Measurements from ENCODE around the gene ANGPTL4. TPM values are rescaled to one million over a fixed set of nuclear protein-coding genes. Genes with fewer than 3 reads are reported as not detected.
A peak's percentile ranks its signal among the peaks of the same experiment; 100 is the strongest.
"Not testable (repeated sequence)": the region's sequence is repeated elsewhere in the genome, so short reads cannot be mapped to it uniquely, and the experiment has no call there.

Gene ANGPTL4
- polyA plus RNA-seq, 4 donors: 1.9 to 4.9 (median 3.1) TPM

DNA sequence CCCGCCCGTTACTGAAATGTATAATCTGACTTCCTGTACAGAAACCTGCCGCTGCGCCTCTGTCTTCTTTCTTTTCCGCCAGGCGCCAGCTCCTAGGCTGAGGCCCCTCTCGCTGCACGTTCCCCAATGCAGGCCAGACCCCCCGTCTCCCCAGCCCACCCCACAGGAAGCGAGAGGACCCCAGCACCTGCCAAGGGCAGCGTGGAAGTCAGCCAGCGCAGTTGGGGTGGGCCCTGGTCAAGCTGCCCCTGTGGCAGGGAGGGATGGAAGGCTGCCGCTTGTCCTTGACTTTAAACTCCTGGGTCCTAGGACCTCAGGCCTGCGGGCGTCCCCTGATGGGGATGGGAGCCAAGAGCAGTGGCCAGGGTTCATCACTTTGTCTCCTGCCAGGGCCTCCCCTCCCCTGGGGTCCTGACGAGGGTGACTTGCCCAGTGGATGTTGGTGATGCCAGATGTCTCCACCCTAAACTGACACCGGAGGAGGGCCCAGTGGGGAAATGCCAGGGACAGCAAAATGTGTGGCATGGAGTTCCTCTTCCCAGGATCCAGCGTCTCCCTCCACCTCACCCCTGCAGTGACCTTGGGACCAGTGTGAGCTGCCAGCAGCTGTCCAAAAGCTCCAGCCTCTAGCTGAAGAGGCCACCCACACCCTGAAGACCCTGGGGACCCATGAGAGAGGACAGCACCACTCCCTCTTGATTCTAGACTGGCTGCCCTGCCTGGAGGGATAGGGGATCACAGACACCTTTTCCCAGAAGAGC lies 40.6 kb downstream of the ANGPTL4 start:
- no peak for DNase-seq (ENCODE audit: low read depth in 4 of 4, low spot score in 2 of 4)

GRCh38 chr19:8410718-8411117 lies 46.8 kb downstream of the ANGPTL4 start:
- DNase-seq (ENCODE audit: low read depth in 4 of 4, low spot score in 2 of 4): not testable (repeated sequence)

- peak; percentile 66 to 94 (median 86) for DNase-seq (ENCODE audit: low read depth in 4 of 4, low spot score in 2 of 4)
Measured at GRCh38 chr19:8412783-8413628, 49.1 kb downstream of the ANGPTL4 start, which contains the start of gene MARCHF2. Gene MARCHF2, plus strand, starts transcription at chr19:8413305. Its CDS starts 8,536 bp downstream, at chr19:8421841.

DNA sequence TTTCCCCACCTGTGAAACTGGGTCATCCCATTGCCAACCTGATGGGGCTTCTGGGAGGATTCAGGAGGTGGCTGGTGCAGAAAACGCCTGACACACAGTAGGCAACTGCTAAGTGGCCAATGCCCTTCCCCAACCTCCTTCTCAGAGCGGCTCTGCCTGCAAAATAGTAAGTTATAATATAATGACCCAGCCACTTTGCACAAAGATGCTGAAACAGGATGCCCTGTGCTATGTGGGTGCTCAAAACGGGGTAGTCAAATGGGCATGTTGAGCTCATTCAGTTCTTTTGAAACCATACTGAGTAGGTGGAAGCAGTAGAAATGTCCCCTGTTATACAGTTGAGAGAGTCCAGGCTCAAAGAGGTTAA lies 49.7 kb downstream of the ANGPTL4 start:
- no peak for DNase-seq (ENCODE audit: low read depth in 4 of 4, low spot score in 2 of 4)

DNA sequence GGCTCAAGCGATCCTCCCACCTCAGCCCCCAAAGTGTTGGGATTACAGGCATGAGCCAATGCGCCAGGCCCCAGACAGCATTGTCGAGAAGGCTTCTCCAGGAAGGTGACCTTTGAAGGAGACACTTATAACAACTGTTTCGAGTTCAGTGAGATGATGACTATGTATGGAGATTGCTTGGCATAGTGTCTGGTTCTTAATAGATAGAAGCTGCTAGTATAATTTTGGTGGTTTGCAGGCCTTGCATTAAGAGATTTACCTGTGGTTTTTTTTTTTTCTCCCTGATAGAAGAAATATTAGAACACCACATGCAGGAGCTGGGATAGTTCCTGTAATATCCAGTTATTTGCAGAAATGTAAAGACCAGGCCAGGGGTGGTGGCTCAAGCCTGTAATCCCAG lies 52.8 kb downstream of the ANGPTL4 start:
- no peak for DNase-seq (ENCODE audit: low read depth in 4 of 4, low spot score in 2 of 4)

DNA sequence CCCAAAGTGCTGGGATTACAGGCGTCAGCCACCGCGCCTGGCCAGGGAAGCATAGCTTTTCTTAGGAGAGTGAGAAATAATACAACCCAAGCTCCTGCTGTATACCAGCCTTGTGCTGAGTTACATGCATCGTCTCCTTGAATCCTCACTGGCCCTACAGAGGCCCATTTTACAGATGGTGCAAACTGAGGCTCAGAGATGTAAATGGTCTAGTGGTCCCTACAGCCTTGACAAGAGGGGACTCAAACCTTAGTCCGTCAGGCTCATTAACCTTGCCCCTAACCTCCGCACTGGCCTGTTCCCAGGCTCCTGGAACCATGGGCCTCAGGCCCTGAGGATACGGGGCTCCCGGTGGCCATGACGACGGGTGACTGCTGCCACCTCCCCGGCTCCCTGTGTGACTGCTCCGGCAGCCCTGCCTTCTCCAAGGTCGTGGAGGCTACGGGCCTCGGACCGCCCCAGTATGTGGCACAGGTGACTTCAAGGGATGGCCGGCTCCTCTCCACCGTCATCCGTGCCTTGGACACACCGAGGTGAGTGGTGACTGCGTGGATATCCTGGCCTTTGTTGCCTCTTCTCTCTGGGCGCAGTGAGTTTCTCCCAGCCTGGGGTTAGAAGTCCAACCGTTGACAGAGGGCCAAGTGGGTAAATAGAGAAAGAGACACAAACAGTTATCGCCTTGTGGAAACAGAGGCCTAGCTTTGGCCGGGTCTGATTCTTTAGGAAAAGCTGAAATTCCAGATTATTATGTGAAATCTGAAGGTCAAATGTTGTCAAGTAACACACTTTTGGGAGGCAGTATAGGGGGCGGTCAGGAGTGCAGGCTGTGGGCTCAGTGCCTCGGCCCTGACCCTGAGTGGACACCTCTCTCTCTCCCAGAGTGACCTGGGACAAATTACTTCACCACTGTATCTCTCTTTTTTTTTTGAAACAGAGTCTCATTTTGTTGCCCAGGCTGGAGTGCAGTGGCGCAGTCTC lies 57.8 kb downstream of the ANGPTL4 start:
- DNase-seq (ENCODE audit: low read depth in 4 of 4, low spot score in 2 of 4): no peak

GRCh38 chr19:8423817-8424223 lies 59.9 kb downstream of the ANGPTL4 start:
- no peak for DNase-seq (ENCODE audit: low read depth in 4 of 4, low spot score in 2 of 4)

Other genes with a start within 250 kb of the ANGPTL4 start
- 10 to 100 TPM; 28.0 to 50.5 (median 34.4) TPM for gene FBN3, start 214.6 kb upstream of the ANGPTL4 start, polyA plus RNA-seq (ENCODE audit: insufficient read length in 4 of 4)
- gene CERS4, start 154.8 kb upstream of the ANGPTL4 start, polyA plus RNA-seq (ENCODE audit: insufficient read length in 4 of 4): 10 to 100 TPM; 33.5 to 53.5 (median 49.1) TPM
- gene CD320, start 55.8 kb upstream of the ANGPTL4 start, polyA plus RNA-seq (ENCODE audit: insufficient read length in 4 of 4): 10 to 100 TPM; 30.0 to 47.7 (median 39.6) TPM
- gene NDUFA7, start 42.8 kb upstream of the ANGPTL4 start, polyA plus RNA-seq (ENCODE audit: insufficient read length in 4 of 4): 10 to 100 TPM; 43.4 to 69.9 (median 54.2) TPM
- 100 to 1,000 TPM; 436 to 644 (median 479) TPM for gene RPS28, start 42.7 kb upstream of the ANGPTL4 start, polyA plus RNA-seq (ENCODE audit: insufficient read length in 4 of 4)
- 10 to 100 TPM in 3 of 4 donors, 1 to 10 TPM in 1; 8.1 to 16.2 (median 14.4) TPM for gene KANK3, start 20.9 kb upstream of the ANGPTL4 start, polyA plus RNA-seq (ENCODE audit: insufficient read length in 4 of 4)
- gene RAB11B, start 26.2 kb downstream of the ANGPTL4 start, polyA plus RNA-seq (ENCODE audit: insufficient read length in 4 of 4): 100 to 1,000 TPM; 121 to 180 (median 168) TPM
- 10 to 100 TPM; 11.4 to 20.8 (median 15.7) TPM for gene MARCHF2, start 49.1 kb downstream of the ANGPTL4 start, polyA plus RNA-seq (ENCODE audit: insufficient read length in 4 of 4)
- gene HNRNPM, start 80.8 kb downstream of the ANGPTL4 start, polyA plus RNA-seq (ENCODE audit: insufficient read length in 4 of 4): 100 to 1,000 TPM; 354 to 431 (median 393) TPM
- gene PRAM1, start 138.5 kb downstream of the ANGPTL4 start, polyA plus RNA-seq (ENCODE audit: insufficient read length in 4 of 4): 1 to 10 TPM in 3 of 4 donors, under 1 TPM in 1; 0.70 to 3.0 (median 1.9) TPM
- 10 to 100 TPM; 16.9 to 35.9 (median 25.8) TPM for gene ZNF414, start 150.0 kb downstream of the ANGPTL4 start, polyA plus RNA-seq (ENCODE audit: insufficient read length in 4 of 4)
- 10 to 100 TPM in 2 of 4 donors, 1 to 10 TPM in 2; 4.3 to 13.3 (median 8.7) TPM for gene MYO1F, start 213.3 kb downstream of the ANGPTL4 start, polyA plus RNA-seq (ENCODE audit: insufficient read length in 4 of 4)
- 10 to 100 TPM; 24.8 to 60.2 (median 43.2) TPM for gene ADAMTS10, start 246.6 kb downstream of the ANGPTL4 start, polyA plus RNA-seq (ENCODE audit: insufficient read length in 4 of 4)